Calu3 (cell line): ENCODE measurements around the gene PFKFB2. TPM values are rescaled to one million over a fixed set of nuclear protein-coding genes. Genes with fewer than 3 reads are reported as not detected.
A peak's percentile ranks its signal among the peaks of the same experiment; 100 is the strongest.

Source experiments
- BruUV-seq: library from RNA; stranded (reverse); fragments of 400-500 nt; replicated peaks from 2 replicates; lab custom pipeline; 2021; lab: Mats Ljungman, UMichigan
- CTCF ChIA-PET: fragments of 300-600 bp; sonication (Branson Sonifier 250); formaldehyde crosslinking; loops from one replicate; lab custom pipeline; 2022; ENCODE audit warnings: antibody characterized with exemption; lab: Charles Lee
- DNase-seq: peaks from one replicate; pipeline ENCODE4 v3.0.0; 2022
- H3K27ac Mint-ChIP-seq: one replicate; pipeline ENCODE4 v1.8.0; 2022; ENCODE audit warnings: mixed read lengths; ENCODE audit not compliant: unreplicated experiment
- H3K27me3 Mint-ChIP-seq: one replicate; pipeline ENCODE4 v1.8.0; 2022; ENCODE audit warnings: mixed read lengths; ENCODE audit not compliant: unreplicated experiment
- H3K36me3 Mint-ChIP-seq: one replicate; pipeline ENCODE4 v1.8.0; 2022; ENCODE audit warnings: mild to moderate bottlenecking, moderate library complexity, mixed read lengths; ENCODE audit not compliant: insufficient read depth, unreplicated experiment
- H3K4me1 Mint-ChIP-seq: one replicate; pipeline ENCODE4 v1.8.0; 2022; ENCODE audit warnings: mild to moderate bottlenecking, low read depth, mixed read lengths; ENCODE audit not compliant: unreplicated experiment
- H3K4me3 Mint-ChIP-seq: one replicate; pipeline ENCODE4 v1.8.0; 2022; ENCODE audit warnings: mild to moderate bottlenecking, low read depth, moderate library complexity, mixed read lengths; ENCODE audit not compliant: unreplicated experiment
- H3K9me3 Mint-ChIP-seq: one replicate; pipeline ENCODE4 v1.8.0; 2022; ENCODE audit warnings: low read depth, mixed read lengths; ENCODE audit not compliant: unreplicated experiment
- intact Hi-C: fragments of 100-400 bp; cut with micrococcal nuclease; formaldehyde crosslinking; loops from one replicate; pipeline ENCODE4 v1.10.0; 2022; ENCODE audit not compliant: unreplicated experiment
- total RNA-seq: library from RNA; stranded (reverse); gene quantifications from 2 replicates; pipeline ENCODE4 v1.2.3, GENCODE V29; 2022
- TF ChIP-seq, protein P1 (sequence below): fragments of 200-600 bp; IDR thresholded peaks from one replicate; pipeline ENCODE4 v1.8.0; 2022; ENCODE audit warnings: antibody characterized with exemption; ENCODE audit not compliant: unreplicated experiment

The PFKFB2 gene
- total RNA-seq, 1 experiment from 2014 or later, result 54.4 TPM

DNA sequence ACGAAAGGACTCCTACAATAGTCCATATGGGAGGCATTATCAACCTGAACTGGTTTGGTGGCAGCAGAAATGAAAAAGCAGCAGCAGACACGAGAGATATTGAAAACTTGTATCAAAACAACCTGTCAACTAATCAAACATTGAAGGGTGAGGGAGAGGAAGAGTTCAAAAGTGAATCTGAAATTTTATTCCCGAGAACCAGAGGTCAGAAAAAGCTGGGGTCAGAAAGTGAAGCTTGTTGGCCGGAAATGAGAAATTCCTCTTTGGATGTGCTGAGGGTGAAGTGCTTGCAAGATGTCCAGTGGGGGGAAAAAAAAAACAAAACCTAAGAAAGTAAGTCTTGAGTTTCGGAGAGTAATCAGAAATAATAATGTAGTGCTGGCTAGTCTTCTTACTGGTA is 49.1 kb downstream of the PFKFB2 start:
- intact Hi-C loops, result no loop called here
- DNase-seq, result no peak
- no peaks in the 10 kb centered on the region for H3K36me3 Mint-ChIP-seq
- no peak overlapping the region for H3K4me3 Mint-ChIP-seq
- peaks cover 24% of the 10 kb centered on the region for H3K4me1 Mint-ChIP-seq
- TF ChIP-seq, protein P1, sequence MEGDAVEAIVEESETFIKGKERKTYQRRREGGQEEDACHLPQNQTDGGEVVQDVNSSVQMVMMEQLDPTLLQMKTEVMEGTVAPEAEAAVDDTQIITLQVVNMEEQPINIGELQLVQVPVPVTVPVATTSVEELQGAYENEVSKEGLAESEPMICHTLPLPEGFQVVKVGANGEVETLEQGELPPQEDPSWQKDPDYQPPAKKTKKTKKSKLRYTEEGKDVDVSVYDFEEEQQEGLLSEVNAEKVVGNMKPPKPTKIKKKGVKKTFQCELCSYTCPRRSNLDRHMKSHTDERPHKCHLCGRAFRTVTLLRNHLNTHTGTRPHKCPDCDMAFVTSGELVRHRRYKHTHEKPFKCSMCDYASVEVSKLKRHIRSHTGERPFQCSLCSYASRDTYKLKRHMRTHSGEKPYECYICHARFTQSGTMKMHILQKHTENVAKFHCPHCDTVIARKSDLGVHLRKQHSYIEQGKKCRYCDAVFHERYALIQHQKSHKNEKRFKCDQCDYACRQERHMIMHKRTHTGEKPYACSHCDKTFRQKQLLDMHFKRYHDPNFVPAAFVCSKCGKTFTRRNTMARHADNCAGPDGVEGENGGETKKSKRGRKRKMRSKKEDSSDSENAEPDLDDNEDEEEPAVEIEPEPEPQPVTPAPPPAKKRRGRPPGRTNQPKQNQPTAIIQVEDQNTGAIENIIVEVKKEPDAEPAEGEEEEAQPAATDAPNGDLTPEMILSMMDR, result no peak
- no peaks in the 10 kb centered on the region for H3K27me3 Mint-ChIP-seq
- H3K9me3 Mint-ChIP-seq, result peaks cover 5% of the 10 kb centered on the region
- no TSS peak for BruUV-seq
- H3K27ac Mint-ChIP-seq, result no peak overlapping the region
- CTCF ChIA-PET, result no interaction called here

DNA sequence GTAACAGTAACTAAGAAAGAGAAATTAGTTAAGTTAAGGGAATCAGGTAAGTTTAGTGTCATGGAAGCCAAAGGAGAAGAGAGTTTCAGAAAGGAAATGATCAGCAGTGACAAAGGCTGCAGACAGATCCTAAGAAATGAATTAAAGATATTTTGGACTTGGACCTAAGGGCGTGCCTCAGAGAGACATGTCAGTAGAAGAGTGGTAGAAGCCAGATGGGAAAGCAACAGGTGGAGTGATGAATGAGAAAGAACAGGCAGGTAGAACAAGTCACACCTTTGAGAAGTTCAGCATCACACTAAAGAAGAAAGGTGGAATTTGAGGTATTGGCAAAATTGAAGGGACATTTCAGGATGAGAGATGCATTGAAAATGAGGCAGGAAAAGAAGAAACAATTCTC is 49.6 kb downstream of the PFKFB2 start:
- CTCF ChIA-PET, result no interaction called here
- BruUV-seq, result no TSS peak
- Mint-ChIP-seq H3K9me3 (peaks cover 5% of the 10 kb centered on the region), H3K27me3 (no peaks in the 10 kb centered on the region), H3K36me3 (no peaks in the 10 kb centered on the region), H3K4me3 (no peak overlapping the region), H3K4me1 (peaks cover 24% of the 10 kb centered on the region), H3K27ac (no peak overlapping the region)
- TF ChIP-seq, protein P1, result no peak
- intact Hi-C loops, result no loop called here
- DNase-seq, result no peak

DNA sequence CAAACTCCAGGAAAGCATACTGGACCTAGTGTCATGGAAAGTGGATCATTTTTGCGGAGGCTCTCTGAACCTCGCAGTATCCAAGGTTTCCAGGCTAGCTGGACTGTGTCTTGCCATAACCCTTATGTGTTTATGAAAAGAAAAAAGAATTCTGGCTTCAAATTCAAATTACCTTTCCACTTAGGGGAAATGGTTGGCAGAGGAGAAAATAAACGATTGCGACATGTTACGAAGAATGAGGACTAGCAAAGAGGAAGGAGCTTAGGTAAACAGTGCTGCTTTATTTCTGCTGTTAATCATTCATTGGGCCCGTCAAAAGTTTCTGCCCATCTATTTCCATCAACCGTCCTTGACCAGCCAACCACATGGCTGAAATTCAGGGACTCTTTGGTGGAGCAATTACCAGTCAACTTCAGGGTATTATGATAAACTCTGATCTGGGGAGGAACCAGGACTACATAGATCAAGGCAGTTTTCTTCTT is 50.9 kb downstream of the PFKFB2 start, which contains the start of gene C4BPA:
Gene C4BPA (plus strand): TSS at position 342 of the 482 bp plus-strand sequence. CDS start 8,793 bp downstream, outside the sequence.
- Mint-ChIP-seq H3K36me3 (no peaks in the 10 kb centered on the region), H3K27ac (no peak within 1 kb of the TSS), H3K27me3 (no peaks in the 10 kb centered on the region), H3K4me3 (no peak within 1 kb of the TSS), H3K9me3 (peaks cover 5% of the 10 kb centered on the region), H3K4me1 (peaks cover 24% of the 10 kb centered on the region)
- TF ChIP-seq, protein P1, result no peak
- CTCF ChIA-PET, result interaction anchor here (0.9 kb wide), 1 partner anchor 23 kb away, joined by 3 read pairs; no protein-coding TSS in a partner anchor
- no TSS peak for BruUV-seq
- intact Hi-C loops, result no loop called here
- DNase-seq, result peak; percentile 27

DNA sequence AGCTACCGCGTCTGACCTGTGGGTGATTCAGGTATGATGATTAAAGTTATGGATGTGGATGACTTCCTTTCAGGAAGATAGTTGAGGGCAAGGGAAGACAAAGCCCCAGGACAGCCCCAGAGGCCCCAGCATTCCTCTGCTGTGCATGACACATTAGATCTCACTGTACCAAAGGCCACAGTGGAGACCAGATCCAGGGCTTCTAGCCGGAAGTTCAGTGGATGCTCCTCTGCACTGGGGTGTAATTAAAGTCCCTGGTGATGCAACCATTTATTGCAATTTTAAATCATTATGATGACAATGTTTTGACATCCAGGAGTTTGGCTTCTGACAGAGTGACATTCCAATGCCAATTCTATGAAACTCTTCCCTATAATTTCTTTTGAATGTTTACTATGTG is 55.9 kb downstream of the PFKFB2 start:
- TF ChIP-seq, protein P1, result no peak
- BruUV-seq, result no TSS peak
- Mint-ChIP-seq H3K27me3 (no peaks in the 10 kb centered on the region), H3K36me3 (no peaks in the 10 kb centered on the region), H3K27ac (no peak overlapping the region), H3K4me3 (no peak overlapping the region), H3K9me3 (no peaks in the 10 kb centered on the region), H3K4me1 (peaks cover 7% of the 10 kb centered on the region)
- CTCF ChIA-PET, result no interaction called here
- intact Hi-C loops, result no loop called here
- DNase-seq, result no peak
